Vagina (tissue), 2 donors: Measurements from ENCODE around the gene PBX1. TPM values are rescaled to one million over a fixed set of nuclear protein-coding genes. Genes with fewer than 3 reads are reported as not detected.

Experiments used
- DNase-seq, 2 donors: peaks; one replicate each; pipeline ENCODE4 v3.0.0-alpha.2; 2017; ENCODE audit errors: extremely low spot score in 2 of 2
- H3K27ac ChIP-seq: fragments of 200-600 bp; sonication (generic); one replicate; pipeline ENCODE4 v1.5.1; 2019
- H3K27me3 ChIP-seq: fragments of 200-600 bp; sonication (generic); one replicate; pipeline ENCODE4 v1.5.1; 2019
- H3K36me3 ChIP-seq, 2 donors: fragments of 200-600 bp; sonication (generic); one replicate each; pipeline ENCODE4 v1.5.1; 2017 to 2019
- H3K4me1 ChIP-seq: fragments of 200-600 bp; sonication (generic); one replicate; pipeline ENCODE4 v1.5.1; 2019
- H3K4me3 ChIP-seq, 2 donors: fragments of 200-600 bp; sonication (generic); 1 replicate in 1 of 2; 2 replicates in 1 of 2; pipeline ENCODE4 v1.5.1; 2016 to 2019
- H3K9me3 ChIP-seq: fragments of 200-600 bp; sonication (generic); one replicate; pipeline ENCODE4 v1.5.1; 2019
- POLR2A ChIP-seq, 2 donors: fragments of 450-650 bp; IDR thresholded peaks; one replicate each; pipeline ENCODE4 v1.6.1; 2017; ENCODE audit warnings: antibody characterized with exemption in 2 of 2, mild to moderate bottlenecking in 2 of 2, moderate library complexity in 2 of 2
- POLR2AphosphoS5 ChIP-seq, 2 donors: sonication (generic); formaldehyde crosslinking; IDR thresholded peaks; one replicate each; pipeline ENCODE4 v1.9.0; 2017; ENCODE audit warnings: antibody characterized with exemption in 2 of 2, mild to moderate bottlenecking in 2 of 2, low read depth in 1 of 2; ENCODE audit not compliant: insufficient read depth in 1 of 2
- intact Hi-C: fragments of 100-400 bp; cut with DNase I; formaldehyde crosslinking; loops from one replicate; pipeline ENCODE4 v1.15.1; 2023
- total RNA-seq: library from RNA; depleted of rRNA; stranded (reverse); fragments of >200 nt; gene quantifications from one replicate; pipeline ENCODE4 v1.2.3, GENCODE V29; 2016
- TF ChIP-seq, protein P1 (sequence below), 3 experiments: fragments of 450-650 bp in 2 of 3; fragments of 200-600 bp in 1 of 3; sonication (generic) in 1 of 3; IDR thresholded peaks; one replicate each; pipeline ENCODE4 v1.5.1; 2017 to 2019; ENCODE audit warnings: antibody characterized with exemption in 3 of 3, mild to moderate bottlenecking in 2 of 3, moderate library complexity in 2 of 3

The PBX1 gene
- total RNA-seq, 1 donor from 2014 or later = 69.0 TPM

GRCh38 chr1:164725401-164725800 is 166.4 kb downstream of the PBX1 start:
- DNase-seq = no peak
- TF ChIP-seq POLR2AphosphoS5 (IDR thresholded peaks at IDR 0.05; ENCODE audit: insufficient read depth in 1 of 2, low read depth in 1 of 2) (no peak), POLR2A (IDR thresholded peaks at IDR 0.05) (no peak)
- TF ChIP-seq, protein P1, sequence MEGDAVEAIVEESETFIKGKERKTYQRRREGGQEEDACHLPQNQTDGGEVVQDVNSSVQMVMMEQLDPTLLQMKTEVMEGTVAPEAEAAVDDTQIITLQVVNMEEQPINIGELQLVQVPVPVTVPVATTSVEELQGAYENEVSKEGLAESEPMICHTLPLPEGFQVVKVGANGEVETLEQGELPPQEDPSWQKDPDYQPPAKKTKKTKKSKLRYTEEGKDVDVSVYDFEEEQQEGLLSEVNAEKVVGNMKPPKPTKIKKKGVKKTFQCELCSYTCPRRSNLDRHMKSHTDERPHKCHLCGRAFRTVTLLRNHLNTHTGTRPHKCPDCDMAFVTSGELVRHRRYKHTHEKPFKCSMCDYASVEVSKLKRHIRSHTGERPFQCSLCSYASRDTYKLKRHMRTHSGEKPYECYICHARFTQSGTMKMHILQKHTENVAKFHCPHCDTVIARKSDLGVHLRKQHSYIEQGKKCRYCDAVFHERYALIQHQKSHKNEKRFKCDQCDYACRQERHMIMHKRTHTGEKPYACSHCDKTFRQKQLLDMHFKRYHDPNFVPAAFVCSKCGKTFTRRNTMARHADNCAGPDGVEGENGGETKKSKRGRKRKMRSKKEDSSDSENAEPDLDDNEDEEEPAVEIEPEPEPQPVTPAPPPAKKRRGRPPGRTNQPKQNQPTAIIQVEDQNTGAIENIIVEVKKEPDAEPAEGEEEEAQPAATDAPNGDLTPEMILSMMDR (IDR thresholded peaks at IDR 0.05) = no peak
- no peak overlapping the region for H3K27ac ChIP-seq

GRCh38 chr1:164726235-164726634 is 167.3 kb downstream of the PBX1 start:
- peak in 1 of 2 donors; percentile 44 for DNase-seq
- H3K27ac ChIP-seq = no peak overlapping the region
- H3K4me3 ChIP-seq = no peak overlapping the region
- intact Hi-C loops = no loop called here
- peaks cover 44% of the 10 kb centered on the region for H3K4me1 ChIP-seq
- TF ChIP-seq, protein P1 (IDR thresholded peaks at IDR 0.05) = no peak
- TF ChIP-seq POLR2A (IDR thresholded peaks at IDR 0.05) (no peak), POLR2AphosphoS5 (IDR thresholded peaks at IDR 0.05; ENCODE audit: insufficient read depth in 1 of 2, low read depth in 1 of 2) (no peak)
- H3K36me3 ChIP-seq = no peaks in the 10 kb centered on the region
- no peaks in the 10 kb centered on the region for H3K27me3 ChIP-seq
- H3K9me3 ChIP-seq = no peaks in the 10 kb centered on the region

More at GRCh38 chr1:164725401-164725800, 166.4 kb downstream of the PBX1 start:
- Histone ChIP-seq H3K4me1 (peaks cover 49% of the 10 kb centered on the region), H3K4me3 (no peak overlapping the region), H3K9me3 (no peaks in the 10 kb centered on the region), H3K36me3 (no peaks in the 10 kb centered on the region), H3K27me3 (no peaks in the 10 kb centered on the region)
- intact Hi-C loops = no loop called here

DNA sequence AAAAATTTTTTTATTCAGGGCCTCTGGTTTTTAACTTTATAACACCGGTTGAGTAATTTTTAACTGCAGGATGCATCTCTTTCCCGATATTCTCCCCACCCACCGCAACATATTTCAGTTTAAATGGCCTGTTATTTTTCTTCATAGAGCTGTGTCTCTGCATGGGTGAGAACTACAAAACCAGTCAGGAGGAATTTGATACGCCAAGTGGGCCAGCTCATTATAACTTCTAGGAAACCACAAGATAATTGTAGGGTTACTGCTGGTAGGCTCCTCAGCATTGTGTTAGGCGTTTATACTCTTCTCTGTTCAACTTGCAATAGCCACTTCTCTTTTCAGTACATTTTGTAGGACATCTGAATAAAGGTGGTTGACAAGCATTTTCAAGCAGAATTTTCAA is 169.7 kb downstream of the PBX1 start:
- H3K27ac ChIP-seq = no peak overlapping the region
- H3K9me3 ChIP-seq = no peaks in the 10 kb centered on the region
- H3K36me3 ChIP-seq = no peaks in the 10 kb centered on the region
- intact Hi-C loops = no loop called here
- no peak overlapping the region for H3K4me3 ChIP-seq
- H3K27me3 ChIP-seq = no peaks in the 10 kb centered on the region
- H3K4me1 ChIP-seq = peaks cover 44% of the 10 kb centered on the region
- no peak for DNase-seq
- no peak for TF ChIP-seq POLR2AphosphoS5 (IDR thresholded peaks at IDR 0.05; ENCODE audit: insufficient read depth in 1 of 2, low read depth in 1 of 2)
- TF ChIP-seq POLR2A (IDR thresholded peaks at IDR 0.05) = no peak
- TF ChIP-seq, protein P1 (IDR thresholded peaks at IDR 0.05) = no peak

DNA sequence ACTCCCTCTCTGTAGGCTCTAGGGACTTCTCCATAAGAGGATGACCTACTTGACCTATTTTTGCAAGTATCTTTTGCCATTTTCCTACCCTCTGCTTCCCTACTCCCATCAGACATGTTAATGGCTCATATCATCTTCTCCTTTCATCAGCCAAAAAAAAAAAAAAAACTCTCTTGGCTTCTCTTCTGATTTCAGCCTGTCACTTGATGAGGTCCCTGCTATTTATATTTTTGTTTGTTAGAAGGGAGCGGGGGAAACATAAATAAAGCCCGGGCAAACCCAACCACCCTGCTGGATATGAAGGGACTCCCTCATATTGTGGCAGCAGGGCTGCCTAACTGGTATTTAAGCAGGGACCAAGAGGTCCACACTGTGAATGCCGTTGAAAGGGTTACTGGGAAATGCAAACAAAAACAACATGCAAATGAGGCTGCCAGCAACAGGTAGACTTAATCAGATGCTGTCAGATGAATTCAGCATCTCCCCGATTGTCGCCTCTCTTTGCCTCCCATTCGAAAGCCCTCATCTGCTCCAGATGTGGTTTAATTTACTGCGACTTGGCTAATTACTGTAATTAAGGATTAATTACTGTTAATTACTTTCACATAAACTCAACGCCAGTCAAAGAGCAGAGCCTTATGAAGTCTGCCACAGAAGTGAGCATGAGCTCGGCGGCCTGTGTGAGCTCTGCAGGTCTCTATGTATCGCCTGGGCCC is 172.3 kb downstream of the PBX1 start:
- H3K4me3 ChIP-seq = no peak overlapping the region
- TF ChIP-seq POLR2A (IDR thresholded peaks at IDR 0.05) (no peak), POLR2AphosphoS5 (IDR thresholded peaks at IDR 0.05; ENCODE audit: insufficient read depth in 1 of 2, low read depth in 1 of 2) (no peak)
- TF ChIP-seq, protein P1 (IDR thresholded peaks at IDR 0.05) = no peak
- no peaks in the 10 kb centered on the region for H3K9me3 ChIP-seq
- no peaks in the 10 kb centered on the region for H3K36me3 ChIP-seq
- H3K27ac ChIP-seq = no peak overlapping the region
- no peak for DNase-seq
- intact Hi-C loops = no loop called here
- H3K4me1 ChIP-seq = peaks cover 36% of the 10 kb centered on the region
- H3K27me3 ChIP-seq = no peaks in the 10 kb centered on the region

GRCh38 chr1:164733070-164733469 is 174.1 kb downstream of the PBX1 start:
- H3K4me3 ChIP-seq = no peak overlapping the region
- H3K27ac ChIP-seq = no peak overlapping the region
- H3K27me3 ChIP-seq = no peaks in the 10 kb centered on the region
- TF ChIP-seq POLR2A (IDR thresholded peaks at IDR 0.05) = no peak
- TF ChIP-seq, protein P1 (IDR thresholded peaks at IDR 0.05) = no peak
- TF ChIP-seq POLR2AphosphoS5 (IDR thresholded peaks at IDR 0.05; ENCODE audit: insufficient read depth in 1 of 2, low read depth in 1 of 2) = no peak
- peaks cover 36% of the 10 kb centered on the region for H3K4me1 ChIP-seq
- no peak for DNase-seq
- H3K36me3 ChIP-seq = no peaks in the 10 kb centered on the region
- intact Hi-C loops = no loop called here
- H3K9me3 ChIP-seq = no peaks in the 10 kb centered on the region
